Neural cell (in vitro differentiated cells): Measurements from ENCODE around the gene EYS. TPM values are rescaled to one million over a fixed set of nuclear protein-coding genes. Genes with fewer than 3 reads are reported as not detected.

Experiments
- H2AFZ ChIP-seq: fragments of 200-600, 300-800 bp; sonication (generic), shearing (Covaris generic); 2 replicates; pipeline ENCODE4 v1.6.0; 2014; ENCODE audit warnings: low read depth, mild to moderate bottlenecking, antibody characterized with exemption, low read length, moderate library complexity
- H3F3A ChIP-seq: fragments of 200-600 bp; shearing (Covaris generic); 2 replicates; pipeline ENCODE4 v1.6.1; 2016; ENCODE audit warnings: mild to moderate bottlenecking, moderate library complexity, mixed read lengths, antibody characterized with exemption, low read length; ENCODE audit not compliant: insufficient read depth, poor library complexity, severe bottlenecking
- H3K27ac ChIP-seq: fragments of 200-600, 300-800 bp; sonication (generic), shearing (Covaris generic); 2 replicates; pipeline ENCODE4 v1.5.1; 2014; ENCODE audit warnings: mild to moderate bottlenecking, low read length, moderate library complexity
- H3K27me3 ChIP-seq: fragments of 300-800, 200-600 bp; sonication (generic), shearing (Covaris generic); 2 replicates; pipeline ENCODE4 v1.6.0; 2014; ENCODE audit warnings: mild to moderate bottlenecking, low read depth, low read length, moderate library complexity; ENCODE audit not compliant: insufficient read depth
- H3K36me3 ChIP-seq: fragments of 300-800, 200-600 bp; sonication (generic), shearing (Covaris generic); 2 replicates; pipeline ENCODE4 v1.5.1; 2014; ENCODE audit warnings: mild to moderate bottlenecking, antibody characterized with exemption, low read length, moderate library complexity; ENCODE audit not compliant: insufficient read depth
- H3K4me2 ChIP-seq: fragments of 300-800, 200-600 bp; sonication (generic), shearing (Covaris generic); 2 replicates; pipeline ENCODE4 v1.6.0; 2014; ENCODE audit warnings: mild to moderate bottlenecking, low read length
- H3K4me3 ChIP-seq: fragments of 300-800, 200-600 bp; sonication (generic), shearing (Covaris generic); 2 replicates; pipeline ENCODE4 v1.5.1; 2014; ENCODE audit warnings: mild to moderate bottlenecking, low read length, moderate library complexity
- H3K79me2 ChIP-seq: fragments of 200-600 bp; shearing (Covaris generic); replicated peaks from 2 replicates; pipeline ENCODE4 v1.6.0; 2014; ENCODE audit warnings: mild to moderate bottlenecking, low read length, moderate library complexity; ENCODE audit not compliant: insufficient read depth
- H3K9ac ChIP-seq: fragments of 300-800, 200-600 bp; sonication (generic), shearing (Covaris generic); 2 replicates; pipeline ENCODE4 v1.6.1; 2016; ENCODE audit warnings: mild to moderate bottlenecking, low read length, mixed read lengths
- H3K9me2 ChIP-seq: fragments of 200-600 bp; shearing (Covaris generic); 2 replicates; pipeline ENCODE4 v1.6.1; 2016; ENCODE audit warnings: mild to moderate bottlenecking, low read length, mixed read lengths; ENCODE audit not compliant: insufficient read depth
- H3K9me3 ChIP-seq: fragments of 200-600, 300-800 bp; sonication (generic), shearing (Covaris generic); 2 replicates; pipeline ENCODE4 v1.6.1; 2016; ENCODE audit warnings: mild to moderate bottlenecking, mixed run types, low read length, moderate library complexity, mixed read lengths
- H4K20me1 ChIP-seq: fragments of 200-600 bp; shearing (Covaris generic); 2 replicates; pipeline ENCODE4 v1.6.1; 2016; ENCODE audit warnings: mild to moderate bottlenecking, mixed run types; ENCODE audit not compliant: insufficient read depth
- EP300 ChIP-seq: fragments of 450-650 bp; conservative IDR thresholded peaks from 2 replicates; pipeline ENCODE4 v1.6.1; 2014; ENCODE audit warnings: antibody characterized with exemption, mild to moderate bottlenecking, moderate library complexity; ENCODE audit not compliant: poor library complexity, severe bottlenecking
- EZH2 ChIP-seq: fragments of 200-600, 300-800 bp; shearing (Covaris generic), sonication (generic); IDR thresholded peaks from 2 replicates; pipeline ENCODE4 v1.6.1; 2014; ENCODE audit warnings: antibody characterized with exemption, low read length, borderline replicate concordance, mild to moderate bottlenecking; ENCODE audit not compliant: insufficient read depth, poor library complexity, severe bottlenecking
- MXI1 ChIP-seq: fragments of 450-650 bp; conservative IDR thresholded peaks from 2 replicates; pipeline ENCODE4 v1.6.1; 2014; ENCODE audit warnings: antibody characterized with exemption, mild to moderate bottlenecking; ENCODE audit not compliant: poor library complexity, severe bottlenecking
- POLR2AphosphoS5 ChIP-seq: IDR thresholded peaks from 2 replicates; pipeline ENCODE4 v1.6.1; 2012
- RAD21 ChIP-seq: fragments of 450-650 bp; conservative IDR thresholded peaks from 2 replicates; pipeline ENCODE4 v1.6.1; 2014; ENCODE audit warnings: antibody characterized with exemption, mild to moderate bottlenecking, moderate library complexity
- REST ChIP-seq: IDR thresholded peaks from 2 replicates; pipeline ENCODE4 v1.6.1; 2012; ENCODE audit warnings: borderline replicate concordance
- SMC3 ChIP-seq: fragments of 450-650 bp; conservative IDR thresholded peaks from 2 replicates; pipeline ENCODE4 v1.6.1; 2014; ENCODE audit warnings: antibody characterized with exemption, mild to moderate bottlenecking, moderate library complexity; ENCODE audit not compliant: poor library complexity
- TAF1 ChIP-seq: IDR thresholded peaks from 2 replicates; pipeline ENCODE4 v1.6.1; 2012; ENCODE audit warnings: low read depth
- polyA plus RNA-seq: library from polyadenylated mRNA; depleted of rRNA; stranded (reverse); fragments of >200 nt; gene quantifications from 2 replicates; pipeline ENCODE4 v1.2.3, GENCODE V29; 2014
- TF ChIP-seq, protein P1 (sequence below): fragments of 450-650 bp; IDR thresholded peaks from 2 replicates; pipeline ENCODE4 v1.5.1; 2014; ENCODE audit warnings: antibody characterized with exemption, mild to moderate bottlenecking, moderate library complexity; ENCODE audit not compliant: poor library complexity, severe bottlenecking

The EYS gene
- polyA plus RNA-seq, 1 donor from 2014 or later: 0.38 TPM

DNA sequence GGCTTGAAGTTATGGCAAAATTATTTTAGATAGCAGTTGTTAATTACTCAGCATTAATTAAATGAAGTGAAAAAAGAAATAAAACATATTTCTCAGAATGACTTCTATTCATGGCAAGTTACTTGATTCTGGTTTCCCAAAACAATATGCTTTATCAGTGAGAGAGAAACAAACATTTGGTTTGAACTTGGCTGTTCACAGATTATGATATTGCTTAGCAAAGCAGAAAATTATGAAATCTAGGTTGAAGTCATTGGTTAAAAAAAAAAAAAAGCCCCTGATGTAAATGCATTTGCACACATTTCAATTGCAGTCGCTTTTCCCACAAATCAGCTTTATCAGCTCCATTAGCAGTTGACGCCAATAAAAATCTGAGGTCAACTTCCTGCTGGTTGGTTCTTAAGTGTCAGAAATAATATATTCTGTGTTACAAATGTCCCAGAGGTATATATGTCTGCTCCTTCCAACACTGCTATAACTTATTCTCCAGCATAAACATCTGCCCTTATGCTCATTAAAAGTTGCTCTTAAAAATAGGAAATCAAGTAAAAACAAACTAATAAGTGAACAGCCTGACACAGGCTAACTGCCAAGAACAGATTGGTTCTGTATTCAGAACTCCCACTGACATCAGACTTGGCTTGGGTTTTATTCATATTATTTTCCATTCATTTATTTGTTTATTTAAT lies 1796.0 kb downstream of the EYS start:
- Histone ChIP-seq H3K79me2 (no peaks in the 10 kb centered on the region), H3K9ac (no peak overlapping the region), H3K27me3 (no peaks in the 10 kb centered on the region), H3K9me3 (no peaks in the 10 kb centered on the region), H3K9me2 (no peaks in the 10 kb centered on the region), H3K27ac (no peak overlapping the region), H2AFZ (no peak overlapping the region), H3K36me3 (no peaks in the 10 kb centered on the region), H3F3A (no peaks in the 10 kb centered on the region), H3K4me2 (no peak overlapping the region), H4K20me1 (no peaks in the 10 kb centered on the region), H3K4me3 (no peak overlapping the region)
- TF ChIP-seq, protein P1, sequence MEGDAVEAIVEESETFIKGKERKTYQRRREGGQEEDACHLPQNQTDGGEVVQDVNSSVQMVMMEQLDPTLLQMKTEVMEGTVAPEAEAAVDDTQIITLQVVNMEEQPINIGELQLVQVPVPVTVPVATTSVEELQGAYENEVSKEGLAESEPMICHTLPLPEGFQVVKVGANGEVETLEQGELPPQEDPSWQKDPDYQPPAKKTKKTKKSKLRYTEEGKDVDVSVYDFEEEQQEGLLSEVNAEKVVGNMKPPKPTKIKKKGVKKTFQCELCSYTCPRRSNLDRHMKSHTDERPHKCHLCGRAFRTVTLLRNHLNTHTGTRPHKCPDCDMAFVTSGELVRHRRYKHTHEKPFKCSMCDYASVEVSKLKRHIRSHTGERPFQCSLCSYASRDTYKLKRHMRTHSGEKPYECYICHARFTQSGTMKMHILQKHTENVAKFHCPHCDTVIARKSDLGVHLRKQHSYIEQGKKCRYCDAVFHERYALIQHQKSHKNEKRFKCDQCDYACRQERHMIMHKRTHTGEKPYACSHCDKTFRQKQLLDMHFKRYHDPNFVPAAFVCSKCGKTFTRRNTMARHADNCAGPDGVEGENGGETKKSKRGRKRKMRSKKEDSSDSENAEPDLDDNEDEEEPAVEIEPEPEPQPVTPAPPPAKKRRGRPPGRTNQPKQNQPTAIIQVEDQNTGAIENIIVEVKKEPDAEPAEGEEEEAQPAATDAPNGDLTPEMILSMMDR: no peak
- no peak for TF ChIP-seq EZH2
- TF ChIP-seq EP300: no peak
- no peak for TF ChIP-seq SMC3
- TF ChIP-seq RAD21: no peak
- TF ChIP-seq TAF1: no peak
- no peak for TF ChIP-seq POLR2AphosphoS5
- no peak for TF ChIP-seq MXI1
- no peak for TF ChIP-seq REST

GRCh38 chr6:63904650-63905248 lies 1802.3 kb downstream of the EYS start:
- no peak overlapping the region for H3K4me2 ChIP-seq

More at GRCh38 chr6:63904650-63905248, 1802.3 kb downstream of the EYS start:
- TF ChIP-seq REST: no peak
- TF ChIP-seq TAF1: no peak
- TF ChIP-seq, protein P1: no peak
- no peak for TF ChIP-seq SMC3
- H3K9ac ChIP-seq: no peak overlapping the region
- H2AFZ ChIP-seq: no peak overlapping the region
- H3K9me2 ChIP-seq: no peaks in the 10 kb centered on the region
- H3K27me3 ChIP-seq: no peaks in the 10 kb centered on the region
- H3K4me3 ChIP-seq: no peak overlapping the region
- no peak overlapping the region for H3K27ac ChIP-seq
- H3F3A ChIP-seq: no peaks in the 10 kb centered on the region
- H3K36me3 ChIP-seq: no peaks in the 10 kb centered on the region
- H3K79me2 ChIP-seq: no peaks in the 10 kb centered on the region
- no peaks in the 10 kb centered on the region for H3K9me3 ChIP-seq
- no peaks in the 10 kb centered on the region for H4K20me1 ChIP-seq
